OCI-LY7 (cell line): Measurements from ENCODE around the gene ANKRD26. TPM values are rescaled to one million over a fixed set of nuclear protein-coding genes. Genes with fewer than 3 reads are reported as not detected.

Experiments
- BruUV-seq: library from RNA; stranded (reverse); fragments of 400-500 nt; replicated peaks from 2 replicates; lab custom pipeline; 2021; lab: Mats Ljungman, UMichigan
- CTCF ChIA-PET: fragments of 300-600 bp; sonication (Branson Sonifier 250); formaldehyde crosslinking; loops from one replicate; lab custom pipeline; 2022; ENCODE audit warnings: antibody characterized with exemption; ENCODE audit not compliant: unreplicated experiment; lab: Charles Lee
- POLR2A ChIA-PET: fragments of 300-600 bp; sonication (Branson Sonifier 250); formaldehyde crosslinking; loops from one replicate; lab custom pipeline; 2022; ENCODE audit warnings: antibody characterized with exemption; lab: Charles Lee
- DNase-seq: peaks from one replicate; pipeline ENCODE4 v3.0.0-alpha.2; 2015; ENCODE audit warnings: low spot score
- H2AFZ ChIP-seq: fragments of 200-600 bp; sonication (generic), shearing (Covaris generic); 2 replicates; pipeline ENCODE4 v1.6.1; 2014; ENCODE audit warnings: mild to moderate bottlenecking, antibody characterized with exemption, low read length, moderate library complexity
- H3K27ac ChIP-seq: fragments of 200-600 bp; sonication (generic); 2 replicates; pipeline ENCODE4 v1.5.1; 2014; ENCODE audit warnings: mixed run types, low read depth, mild to moderate bottlenecking, moderate library complexity, low read length, inconsistent platforms; ENCODE audit not compliant: poor library complexity, severe bottlenecking
- H3K36me3 ChIP-seq: fragments of 200-600 bp; sonication (generic); 2 replicates; pipeline ENCODE4 v1.6.1; 2014; ENCODE audit warnings: mild to moderate bottlenecking, antibody characterized with exemption, low read length, moderate library complexity, mixed read lengths; ENCODE audit not compliant: insufficient read depth
- H3K4me1 ChIP-seq: fragments of 200-600 bp; sonication (generic); 2 replicates; pipeline ENCODE4 v1.5.1; 2014; ENCODE audit warnings: mild to moderate bottlenecking, low read length; ENCODE audit not compliant: insufficient read depth, poor library complexity, severe bottlenecking
- H3K4me2 ChIP-seq: fragments of 200-600 bp; sonication (generic); 2 replicates; pipeline ENCODE4 v1.6.1; 2014; ENCODE audit warnings: mild to moderate bottlenecking, low read length
- H3K4me3 ChIP-seq: fragments of 200-600 bp; sonication (generic); 2 replicates; pipeline ENCODE4 v1.5.1; 2014; ENCODE audit warnings: mild to moderate bottlenecking, low read depth, low read length; ENCODE audit not compliant: poor library complexity, severe bottlenecking
- H3K79me2 ChIP-seq: fragments of 200-600 bp; sonication (generic); 2 replicates; pipeline ENCODE4 v1.6.1; 2016; ENCODE audit warnings: low read depth, mild to moderate bottlenecking, low read length, moderate library complexity, mixed read lengths; ENCODE audit not compliant: insufficient read depth
- H3K9me2 ChIP-seq: fragments of 200-600 bp; sonication (generic); 2 replicates; pipeline ENCODE4 v1.6.1; 2016; ENCODE audit warnings: mild to moderate bottlenecking, low read length, mixed read lengths; ENCODE audit not compliant: insufficient read depth
- H3K9me3 ChIP-seq: fragments of 200-600 bp; sonication (generic); 2 replicates; pipeline ENCODE4 v1.6.1; 2014; ENCODE audit warnings: mild to moderate bottlenecking, mixed run types, low read length, mixed read lengths
- H4K20me1 ChIP-seq: fragments of 200-600 bp; sonication (generic); 2 replicates; pipeline ENCODE4 v1.6.1; 2014; ENCODE audit warnings: mild to moderate bottlenecking, antibody characterized with exemption, low read length, moderate library complexity, mixed read lengths; ENCODE audit not compliant: insufficient read depth
- CTCF ChIP-seq: fragments of 200-600 bp; sonication (generic); conservative IDR thresholded peaks from 2 replicates; pipeline ENCODE4 v1.5.1; 2014; ENCODE audit warnings: mild to moderate bottlenecking, antibody characterized with exemption, low read length, moderate library complexity, mixed read lengths
- EZH2phosphoT487 ChIP-seq: fragments of 200-600 bp; sonication (generic); IDR thresholded peaks from 2 replicates; pipeline ENCODE4 v1.6.1; 2018; ENCODE audit warnings: low read depth, borderline replicate concordance, mild to moderate bottlenecking, mixed run types, antibody characterized with exemption, low read length, moderate library complexity, mixed read lengths
- intact Hi-C: fragments of 100-400 bp; cut with micrococcal nuclease; formaldehyde crosslinking; loops from one replicate; pipeline ENCODE4 v1.10.0; 2022; ENCODE audit not compliant: unreplicated experiment
- total RNA-seq, 2 experiments: library from RNA; depleted of rRNA in 1 of 2; stranded (reverse); fragments of >200 nt in 1 of 2; shearing (Covaris generic) in 1 of 2; gene quantifications; 2 replicates each; pipeline ENCODE4 v1.2.3, GENCODE V29; 2014 to 2022

Gene ANKRD26
- total RNA-seq, 2 experiments from 2014 or later: 8.6 to 13.8 TPM

DNA sequence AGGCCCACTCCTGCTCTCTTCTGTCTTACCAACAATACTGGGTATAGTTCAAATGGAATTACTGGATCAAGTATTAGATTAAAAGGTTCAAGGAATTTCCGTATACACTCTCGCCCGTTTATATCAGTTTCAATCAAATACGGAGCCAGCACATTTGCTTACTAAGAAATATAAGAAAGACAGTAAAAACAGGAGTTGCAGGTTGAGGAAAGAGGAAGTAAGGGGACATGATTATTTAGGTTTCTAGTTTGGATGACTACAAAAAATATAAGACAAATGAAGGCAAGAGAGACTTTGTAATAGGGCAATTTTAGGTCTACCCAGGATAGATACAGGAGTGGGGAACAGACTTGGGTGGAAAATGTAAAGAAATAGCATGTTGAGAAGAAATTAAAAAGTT lies 129.6 kb downstream of the ANKRD26 start:
- H3K9me3 ChIP-seq: no peaks in the 10 kb centered on the region
- ChIA-PET POLR2A (no interaction called here), CTCF (no interaction called here)
- DNase-seq: no peak
- no peak overlapping the region for H2AFZ ChIP-seq
- no peak overlapping the region for H3K4me2 ChIP-seq
- intact Hi-C loops: no loop called here
- TF ChIP-seq EZH2phosphoT487: no peak
- no peak for TF ChIP-seq CTCF
- H3K36me3 ChIP-seq: no peaks in the 10 kb centered on the region
- H3K4me3 ChIP-seq: no peak overlapping the region
- H3K27ac ChIP-seq: no peak overlapping the region
- BruUV-seq: no TSS peak
- no peaks in the 10 kb centered on the region for H4K20me1 ChIP-seq
- H3K9me2 ChIP-seq: no peaks in the 10 kb centered on the region
- no peaks in the 10 kb centered on the region for H3K4me1 ChIP-seq
- H3K79me2 ChIP-seq: no peaks in the 10 kb centered on the region

DNA sequence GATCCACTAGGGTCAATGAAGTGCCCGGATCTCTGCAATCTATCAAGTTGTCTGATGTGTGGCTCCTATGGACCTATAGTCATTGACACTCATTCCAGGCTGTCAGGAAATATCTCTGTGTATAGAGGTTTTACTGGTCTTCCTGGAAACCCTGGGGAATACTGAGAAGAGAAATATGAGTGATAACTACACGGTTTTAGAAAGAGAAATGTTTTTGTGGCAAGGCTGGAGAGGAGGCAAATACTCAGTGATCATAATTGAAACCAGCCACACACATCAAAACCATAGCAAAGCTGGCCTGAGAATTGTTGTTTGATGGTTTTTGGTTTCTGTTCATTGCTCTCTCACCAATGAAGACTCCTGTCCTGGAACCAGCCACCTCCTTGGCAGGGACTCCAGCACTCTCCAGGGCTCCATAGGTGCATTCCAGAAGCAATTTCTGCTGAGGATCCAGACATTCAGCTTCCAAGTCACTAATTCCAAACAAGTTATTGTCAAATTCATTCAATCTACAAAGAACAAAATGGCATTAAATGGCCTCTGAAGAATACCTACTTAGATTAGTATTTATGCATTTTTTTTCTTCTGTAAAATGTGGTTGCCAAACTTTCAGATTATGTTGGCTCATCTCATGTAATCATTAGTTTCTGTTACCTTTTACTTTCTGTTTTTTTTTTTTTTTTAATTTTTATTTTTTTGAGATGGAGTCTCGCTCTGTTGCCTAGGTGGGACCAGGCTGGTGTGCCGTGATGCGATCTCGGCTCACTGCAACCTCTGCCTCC lies 131.0 kb downstream of the ANKRD26 start:
- H3K9me3 ChIP-seq: no peaks in the 10 kb centered on the region
- no peaks in the 10 kb centered on the region for H3K79me2 ChIP-seq
- no peak overlapping the region for H3K27ac ChIP-seq
- H3K4me1 ChIP-seq: no peaks in the 10 kb centered on the region
- no peaks in the 10 kb centered on the region for H3K9me2 ChIP-seq
- no peak overlapping the region for H2AFZ ChIP-seq
- no peak for DNase-seq
- ChIA-PET CTCF (no interaction called here), POLR2A (interaction anchor here (0.5 to 0.7 kb wide), 3 partner anchors 13 to 203 kb away, joined by 3 read pairs; no protein-coding TSS in a partner anchor)
- BruUV-seq: no TSS peak
- no peaks in the 10 kb centered on the region for H4K20me1 ChIP-seq
- TF ChIP-seq EZH2phosphoT487 (no peak), CTCF (no peak)
- H3K36me3 ChIP-seq: no peaks in the 10 kb centered on the region
- H3K4me3 ChIP-seq: no peak overlapping the region
- no peak overlapping the region for H3K4me2 ChIP-seq
- intact Hi-C loops: no loop called here

DNA sequence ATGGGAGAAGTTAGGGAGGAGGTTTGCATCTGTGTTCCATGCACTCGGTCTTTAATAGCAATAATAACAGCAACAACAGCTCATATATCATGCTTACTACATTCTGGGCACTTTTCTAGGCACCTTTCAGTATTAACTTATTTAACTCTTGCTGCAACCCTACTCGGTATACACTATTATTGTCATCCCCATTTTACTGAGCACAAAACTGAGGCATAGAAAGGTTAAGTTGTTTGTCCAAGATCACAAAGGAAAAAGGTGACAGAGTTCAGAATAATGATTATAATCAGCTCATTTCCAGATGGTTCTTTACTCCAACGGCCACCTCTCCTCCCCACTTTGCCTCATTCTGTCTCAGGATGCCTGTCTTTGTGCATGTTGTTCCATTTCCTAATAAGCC lies 137.5 kb downstream of the ANKRD26 start:
- Histone ChIP-seq H3K9me2 (no peaks in the 10 kb centered on the region), H3K4me2 (no peak overlapping the region), H4K20me1 (no peaks in the 10 kb centered on the region), H3K4me1 (no peaks in the 10 kb centered on the region), H2AFZ (no peak overlapping the region), H3K27ac (no peak overlapping the region), H3K36me3 (no peaks in the 10 kb centered on the region), H3K9me3 (no peaks in the 10 kb centered on the region), H3K79me2 (no peaks in the 10 kb centered on the region), H3K4me3 (no peak overlapping the region)
- POLR2A ChIA-PET: no interaction called here
- no peak for TF ChIP-seq CTCF
- no peak for TF ChIP-seq EZH2phosphoT487
- CTCF ChIA-PET: no interaction called here
- DNase-seq: no peak
- BruUV-seq: no TSS peak
- intact Hi-C loops: no loop called here
